ENCODE measurements around the gene GNG7. TPM values are rescaled to one million over a fixed set of nuclear protein-coding genes. Genes with fewer than 3 reads are reported as not detected.

The GNG7 gene
- total RNA-seq, 4 donors from 2014 or later = 1.3 to 3.9 (median 1.8) TPM

DNA sequence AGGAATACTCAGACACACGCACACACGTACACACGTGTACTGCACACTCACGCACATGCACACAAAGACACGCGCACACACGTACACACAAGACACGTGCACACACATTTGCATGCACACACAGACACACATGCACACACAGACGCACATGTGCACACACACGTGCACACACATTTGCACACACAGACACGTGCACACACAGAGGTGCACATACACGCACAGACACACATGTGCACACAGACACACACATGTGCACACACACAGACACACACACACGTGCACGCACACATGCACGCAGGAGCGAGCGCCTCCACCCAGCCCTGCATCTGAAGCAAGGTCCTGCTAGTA is 145.4 kb downstream of the GNG7 start:
- TF ChIP-seq, protein P1, sequence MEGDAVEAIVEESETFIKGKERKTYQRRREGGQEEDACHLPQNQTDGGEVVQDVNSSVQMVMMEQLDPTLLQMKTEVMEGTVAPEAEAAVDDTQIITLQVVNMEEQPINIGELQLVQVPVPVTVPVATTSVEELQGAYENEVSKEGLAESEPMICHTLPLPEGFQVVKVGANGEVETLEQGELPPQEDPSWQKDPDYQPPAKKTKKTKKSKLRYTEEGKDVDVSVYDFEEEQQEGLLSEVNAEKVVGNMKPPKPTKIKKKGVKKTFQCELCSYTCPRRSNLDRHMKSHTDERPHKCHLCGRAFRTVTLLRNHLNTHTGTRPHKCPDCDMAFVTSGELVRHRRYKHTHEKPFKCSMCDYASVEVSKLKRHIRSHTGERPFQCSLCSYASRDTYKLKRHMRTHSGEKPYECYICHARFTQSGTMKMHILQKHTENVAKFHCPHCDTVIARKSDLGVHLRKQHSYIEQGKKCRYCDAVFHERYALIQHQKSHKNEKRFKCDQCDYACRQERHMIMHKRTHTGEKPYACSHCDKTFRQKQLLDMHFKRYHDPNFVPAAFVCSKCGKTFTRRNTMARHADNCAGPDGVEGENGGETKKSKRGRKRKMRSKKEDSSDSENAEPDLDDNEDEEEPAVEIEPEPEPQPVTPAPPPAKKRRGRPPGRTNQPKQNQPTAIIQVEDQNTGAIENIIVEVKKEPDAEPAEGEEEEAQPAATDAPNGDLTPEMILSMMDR (IDR thresholded peaks at IDR 0.05) = no peak
- DNase-seq (ENCODE audit: low spot score) = no peak
- no peak for ATAC-seq (ENCODE audit: low FRiP score)

DNA sequence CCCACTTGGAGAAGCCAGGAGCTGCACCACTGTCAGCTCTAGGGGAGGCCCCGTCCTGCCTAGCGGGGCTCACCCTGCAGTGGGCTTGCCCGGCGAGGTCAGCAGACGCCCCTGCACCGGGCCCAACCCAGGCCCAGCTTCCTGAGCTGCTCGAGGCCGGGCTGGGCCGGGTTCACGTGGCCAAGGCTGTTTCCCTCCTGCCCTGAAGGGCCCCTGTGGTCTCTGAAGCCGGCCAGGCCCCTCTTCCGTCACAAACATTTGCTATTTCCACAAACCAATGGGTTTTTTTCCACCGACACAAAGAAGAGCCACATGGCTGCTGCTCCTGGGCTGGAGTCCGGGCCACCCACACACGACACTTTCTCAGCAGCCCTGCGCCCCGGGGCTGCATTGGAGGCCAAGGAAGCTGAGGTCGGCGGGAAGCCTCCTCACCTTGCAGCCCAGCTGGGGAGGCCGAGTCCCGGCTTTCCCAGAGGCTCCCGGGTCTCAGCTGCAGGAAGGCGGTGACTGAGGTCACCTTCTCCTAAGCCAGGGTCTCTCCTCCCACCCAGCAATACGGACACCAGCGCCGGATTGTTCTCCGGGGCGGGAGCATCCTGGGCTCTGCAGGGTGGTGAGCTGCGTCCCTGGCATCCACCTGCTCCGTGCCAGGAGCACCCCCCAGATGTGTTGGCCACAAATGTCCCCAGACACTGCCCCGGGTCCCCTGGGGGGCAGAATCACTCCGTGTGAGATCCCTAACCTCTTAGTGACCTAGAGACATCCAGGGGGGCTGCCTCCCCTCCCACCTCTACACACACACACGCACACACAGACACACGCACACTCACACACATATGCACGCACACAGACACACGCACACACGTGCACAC is 146.0 kb downstream of the GNG7 start:
- DNase-seq (ENCODE audit: low spot score) = no peak
- ATAC-seq (ENCODE audit: low FRiP score) = no peak
- TF ChIP-seq, protein P1 (IDR thresholded peaks at IDR 0.05) = no peak

DNA sequence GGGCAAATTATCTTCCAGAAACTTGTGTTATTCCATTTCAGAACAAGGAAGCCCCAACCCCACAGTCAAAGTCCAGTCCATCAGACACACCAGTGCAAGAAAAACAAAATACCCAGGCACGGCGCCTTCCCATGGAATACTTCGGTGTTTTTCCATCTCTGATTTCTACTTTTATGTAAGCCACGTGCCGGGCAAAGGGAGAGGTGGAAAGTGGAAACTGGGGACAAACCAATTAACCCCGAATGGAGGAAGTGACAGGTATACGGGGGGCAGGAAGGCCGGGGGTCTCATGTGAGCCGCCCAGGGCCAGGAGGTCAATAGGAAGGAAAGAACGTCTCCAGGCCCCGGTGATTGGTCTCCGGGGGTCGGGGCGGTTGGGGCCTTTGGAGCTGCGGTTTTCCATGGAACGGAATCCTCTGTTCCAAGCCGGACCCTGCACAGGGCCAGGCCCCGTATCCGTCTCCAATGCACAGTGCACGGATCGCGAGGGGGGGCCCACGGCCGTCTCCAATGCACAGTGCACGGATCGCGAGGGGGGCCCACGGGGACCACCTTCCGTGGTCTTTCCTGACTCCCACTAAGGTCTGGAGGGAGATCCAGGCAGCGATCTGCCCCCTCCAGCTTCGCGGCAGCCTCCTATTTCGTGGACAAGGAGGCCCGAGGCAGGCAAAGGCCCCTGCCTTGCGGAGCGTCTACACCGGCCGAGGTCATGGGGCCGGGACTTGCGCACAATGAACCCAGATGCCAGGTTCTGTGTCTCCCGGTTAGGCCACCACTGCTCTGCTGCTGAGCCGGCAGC is 146.9 kb downstream of the GNG7 start:
- ATAC-seq (ENCODE audit: low FRiP score) (no peak), DNase-seq (ENCODE audit: low spot score) (no peak)
- TF ChIP-seq, protein P1 (IDR thresholded peaks at IDR 0.05) = no peak

DNA sequence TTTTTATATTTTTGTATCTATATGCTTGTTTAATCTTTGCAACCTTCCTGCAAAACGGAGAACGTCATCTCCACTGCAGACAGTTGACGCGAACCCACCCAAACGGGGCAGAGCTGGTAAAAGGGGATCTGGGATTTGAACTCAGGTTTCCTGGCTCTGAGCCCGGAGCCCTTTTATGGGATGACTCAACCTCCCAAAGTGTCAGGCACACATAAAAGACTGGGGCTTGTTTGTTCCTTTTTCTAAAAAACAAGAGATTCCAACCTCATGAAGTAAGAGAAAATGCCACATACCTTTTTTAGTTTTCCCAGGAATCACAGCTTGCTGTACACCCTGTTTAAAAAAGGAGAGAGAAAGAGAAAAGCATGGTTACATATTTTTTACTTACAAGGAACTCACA is 147.6 kb downstream of the GNG7 start:
- ATAC-seq (ENCODE audit: low FRiP score) (no peak), DNase-seq (ENCODE audit: low spot score) (no peak)
- TF ChIP-seq, protein P1 (IDR thresholded peaks at IDR 0.05) = no peak

DNA sequence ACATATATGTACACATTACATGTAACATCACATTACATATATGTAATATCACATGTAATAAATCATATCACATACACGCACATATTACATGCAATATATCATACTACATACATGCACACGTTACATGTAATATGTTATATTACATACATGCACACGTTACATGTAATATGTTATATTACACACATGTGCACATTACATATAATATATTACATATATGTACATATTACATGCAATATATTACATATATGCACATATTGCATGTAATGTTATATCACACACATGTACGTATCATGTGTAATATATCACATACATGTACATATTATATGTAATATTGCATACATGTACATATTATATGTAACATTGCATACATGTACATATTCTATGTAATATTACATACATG is 149.0 kb downstream of the GNG7 start:
- TF ChIP-seq, protein P1 (IDR thresholded peaks at IDR 0.05) = no peak
- no peak for DNase-seq (ENCODE audit: low spot score)
- no peak for ATAC-seq (ENCODE audit: low FRiP score)

DNA sequence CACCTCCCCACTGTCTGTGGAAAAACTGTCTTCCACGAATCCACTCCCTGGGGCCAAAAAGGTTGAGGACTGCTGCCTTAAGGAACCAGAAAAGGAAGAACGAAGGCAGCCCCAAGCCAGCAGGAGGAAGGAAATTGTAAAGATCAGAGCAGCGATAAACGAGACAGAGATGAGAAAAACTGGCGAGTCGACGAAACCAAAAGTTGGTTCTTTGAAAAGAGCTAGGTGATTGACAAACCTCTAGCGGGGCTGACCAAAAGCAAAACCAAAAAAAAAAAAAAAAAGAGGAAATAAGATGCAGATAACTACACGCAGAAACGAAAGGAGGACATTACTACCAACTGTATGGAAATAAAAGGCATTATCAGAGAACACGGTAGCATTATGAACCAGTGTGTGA is 149.6 kb downstream of the GNG7 start:
- no peak for ATAC-seq (ENCODE audit: low FRiP score)
- DNase-seq (ENCODE audit: low spot score) = no peak
- TF ChIP-seq, protein P1 (IDR thresholded peaks at IDR 0.05) = no peak
